ENCODE data around the gene ILF2.

GRCh38 chr1:153649863-153650235 is 20.9 kb downstream of the ILF2 start:
- TF ChIP-seq CTCF (IDR thresholded peaks at IDR 0.05): no peak
- no peak for TF ChIP-seq POLR2A (IDR thresholded peaks at IDR 0.05)
- no peak for TF ChIP-seq EP300 (IDR thresholded peaks at IDR 0.05)
- no peak for TF ChIP-seq POLR2AphosphoS5 (IDR thresholded peaks at IDR 0.05)
